Mesothelial cell of epicardium (in vitro differentiated cells): Measurements from ENCODE around the gene PAGE5. TPM values are rescaled to one million over a fixed set of nuclear protein-coding genes. Genes with fewer than 3 reads are reported as not detected.

Experiments used
- DNase-seq, 2 experiments: peaks; one replicate each; pipeline ENCODE4 v3.0.0; 2021; ENCODE audit warnings: low spot score in 2 of 2; ENCODE audit not compliant: unreplicated experiment in 2 of 2
- H3K27ac Mint-ChIP-seq: 2 replicates; pipeline ENCODE4 v1.8.0; 2021; ENCODE audit warnings: mixed read lengths
- H3K27me3 Mint-ChIP-seq: 2 replicates; pipeline ENCODE4 v1.8.0; 2021; ENCODE audit warnings: low read depth, mixed read lengths
- H3K36me3 Mint-ChIP-seq: 2 replicates; pipeline ENCODE4 v1.8.0; 2021; ENCODE audit warnings: mixed read lengths
- H3K4me1 Mint-ChIP-seq: 2 replicates; pipeline ENCODE4 v1.8.0; 2021; ENCODE audit warnings: mixed read lengths
- H3K4me3 Mint-ChIP-seq: 2 replicates; pipeline ENCODE4 v1.8.0; 2021; ENCODE audit warnings: mild to moderate bottlenecking, moderate library complexity, mixed read lengths
- H3K9me3 Mint-ChIP-seq: 2 replicates; pipeline ENCODE4 v1.8.0; 2021; ENCODE audit warnings: mixed read lengths
- total RNA-seq: library from RNA; stranded (reverse); gene quantifications from 3 replicates; pipeline ENCODE4 v1.2.1, GENCODE V29; 2021
- TF ChIP-seq, protein P1 (sequence below): fragments of 200-600 bp; sonication (generic); IDR thresholded peaks from one replicate; pipeline ENCODE4 v1.5.0; 2021; ENCODE audit warnings: antibody characterized with exemption; ENCODE audit not compliant: unreplicated experiment

Gene PAGE5, protein sequence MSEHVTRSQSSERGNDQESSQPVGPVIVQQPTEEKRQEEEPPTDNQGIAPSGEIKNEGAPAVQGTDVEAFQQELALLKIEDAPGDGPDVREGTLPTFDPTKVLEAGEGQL
- not detected in 3 replicates for total RNA-seq

DNA sequence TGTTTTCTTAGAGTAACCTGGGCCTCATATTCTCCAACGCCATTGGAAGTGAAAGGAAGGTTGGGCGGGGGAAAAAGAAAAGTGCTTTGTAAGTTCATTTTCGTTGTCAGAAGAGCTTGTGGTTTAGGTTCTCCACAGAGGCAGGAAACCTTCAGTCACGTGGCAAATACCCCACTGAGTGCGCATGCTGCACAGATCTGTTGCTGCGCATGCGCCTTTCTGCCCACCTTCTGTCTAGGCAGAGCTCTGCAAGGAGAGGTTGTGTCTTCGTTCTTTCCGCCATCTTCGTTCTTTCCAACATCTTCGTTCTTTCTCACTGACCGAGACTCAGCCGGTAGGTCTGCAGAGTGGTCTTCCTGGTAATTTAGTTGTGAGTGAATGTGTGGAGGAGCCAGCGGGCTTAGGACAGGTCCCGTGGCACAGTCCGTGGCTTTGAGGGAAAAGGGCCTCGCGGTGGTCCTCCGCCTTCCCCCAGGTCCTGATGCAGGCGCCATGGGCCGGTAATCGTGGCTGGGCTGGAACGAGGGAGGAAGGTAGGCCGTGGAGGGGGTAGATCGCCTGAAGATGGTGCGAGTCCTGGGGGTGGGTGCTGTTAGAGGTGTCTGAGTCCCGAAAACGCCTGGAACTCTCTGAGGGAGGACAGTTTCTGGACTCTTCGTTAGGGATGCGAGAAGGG lies at the start of gene PAGE5:
Gene PAGE5, plus strand, starts transcription at position 228 of the 676 bp plus-strand sequence. CDS start 1,037 bp downstream, outside the sequence.
- no peaks in the 10 kb centered on the region for H3K4me1 Mint-ChIP-seq
- TF ChIP-seq, protein P1, sequence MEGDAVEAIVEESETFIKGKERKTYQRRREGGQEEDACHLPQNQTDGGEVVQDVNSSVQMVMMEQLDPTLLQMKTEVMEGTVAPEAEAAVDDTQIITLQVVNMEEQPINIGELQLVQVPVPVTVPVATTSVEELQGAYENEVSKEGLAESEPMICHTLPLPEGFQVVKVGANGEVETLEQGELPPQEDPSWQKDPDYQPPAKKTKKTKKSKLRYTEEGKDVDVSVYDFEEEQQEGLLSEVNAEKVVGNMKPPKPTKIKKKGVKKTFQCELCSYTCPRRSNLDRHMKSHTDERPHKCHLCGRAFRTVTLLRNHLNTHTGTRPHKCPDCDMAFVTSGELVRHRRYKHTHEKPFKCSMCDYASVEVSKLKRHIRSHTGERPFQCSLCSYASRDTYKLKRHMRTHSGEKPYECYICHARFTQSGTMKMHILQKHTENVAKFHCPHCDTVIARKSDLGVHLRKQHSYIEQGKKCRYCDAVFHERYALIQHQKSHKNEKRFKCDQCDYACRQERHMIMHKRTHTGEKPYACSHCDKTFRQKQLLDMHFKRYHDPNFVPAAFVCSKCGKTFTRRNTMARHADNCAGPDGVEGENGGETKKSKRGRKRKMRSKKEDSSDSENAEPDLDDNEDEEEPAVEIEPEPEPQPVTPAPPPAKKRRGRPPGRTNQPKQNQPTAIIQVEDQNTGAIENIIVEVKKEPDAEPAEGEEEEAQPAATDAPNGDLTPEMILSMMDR = no peak
- no peak within 1 kb of the TSS for H3K27ac Mint-ChIP-seq
- H3K9me3 Mint-ChIP-seq = peaks cover 65% of the 10 kb centered on the region
- no peak for DNase-seq
- no peak within 1 kb of the TSS for H3K4me3 Mint-ChIP-seq
- no peaks in the 10 kb centered on the region for H3K27me3 Mint-ChIP-seq
- no peaks in the 10 kb centered on the region for H3K36me3 Mint-ChIP-seq

DNA sequence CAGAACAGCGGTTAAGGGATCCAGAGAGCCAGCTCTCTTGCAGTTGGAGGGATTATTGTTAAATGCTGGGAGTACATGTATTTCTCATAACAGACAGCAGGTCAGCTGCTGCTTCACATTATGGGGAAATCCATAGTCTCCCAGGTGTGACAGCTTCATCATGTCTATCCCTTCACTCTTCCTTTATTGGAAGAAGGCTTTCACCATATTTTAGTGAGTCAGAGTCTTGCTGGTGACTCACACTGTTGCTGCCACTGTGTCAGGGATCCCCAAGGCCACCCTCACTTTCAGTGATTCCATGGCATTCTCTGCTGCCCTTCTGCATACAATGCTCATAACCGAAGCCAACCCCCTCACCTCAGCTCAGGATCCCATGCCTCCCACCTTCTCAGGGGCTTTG lies 32.9 kb upstream of the PAGE5 start:
- H3K27me3 Mint-ChIP-seq = no peaks in the 10 kb centered on the region
- no peak overlapping the region for H3K4me3 Mint-ChIP-seq
- TF ChIP-seq, protein P1 = no peak
- H3K9me3 Mint-ChIP-seq = peaks cover 49% of the 10 kb centered on the region
- H3K36me3 Mint-ChIP-seq = no peaks in the 10 kb centered on the region
- H3K27ac Mint-ChIP-seq = no peak overlapping the region
- DNase-seq = no peak
- no peaks in the 10 kb centered on the region for H3K4me1 Mint-ChIP-seq

DNA sequence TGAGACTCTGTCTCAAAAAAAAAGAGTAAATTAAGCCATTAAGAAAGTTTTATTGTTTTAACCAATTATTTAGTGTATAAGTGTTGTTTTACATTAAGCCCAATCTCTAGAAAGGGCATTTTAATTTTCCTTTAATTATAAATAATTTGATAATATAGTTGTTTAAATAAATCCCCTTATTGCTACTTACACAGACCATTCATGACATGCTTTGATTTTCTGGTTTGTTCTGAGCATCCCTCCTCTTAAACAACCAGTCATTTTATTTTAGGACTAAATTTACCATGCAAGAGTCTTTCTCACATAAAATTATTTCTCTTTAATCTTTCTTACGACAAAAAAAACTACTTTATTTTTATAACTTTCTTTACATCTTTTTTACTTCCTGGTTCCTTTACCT lies 23.5 kb upstream of the PAGE5 start:
- DNase-seq = no peak
- Mint-ChIP-seq H3K4me1 (no peaks in the 10 kb centered on the region), H3K36me3 (no peaks in the 10 kb centered on the region), H3K4me3 (no peak overlapping the region), H3K27ac (no peak overlapping the region), H3K9me3 (peaks cover 52% of the 10 kb centered on the region), H3K27me3 (no peaks in the 10 kb centered on the region)
- TF ChIP-seq, protein P1 = no peak

DNA sequence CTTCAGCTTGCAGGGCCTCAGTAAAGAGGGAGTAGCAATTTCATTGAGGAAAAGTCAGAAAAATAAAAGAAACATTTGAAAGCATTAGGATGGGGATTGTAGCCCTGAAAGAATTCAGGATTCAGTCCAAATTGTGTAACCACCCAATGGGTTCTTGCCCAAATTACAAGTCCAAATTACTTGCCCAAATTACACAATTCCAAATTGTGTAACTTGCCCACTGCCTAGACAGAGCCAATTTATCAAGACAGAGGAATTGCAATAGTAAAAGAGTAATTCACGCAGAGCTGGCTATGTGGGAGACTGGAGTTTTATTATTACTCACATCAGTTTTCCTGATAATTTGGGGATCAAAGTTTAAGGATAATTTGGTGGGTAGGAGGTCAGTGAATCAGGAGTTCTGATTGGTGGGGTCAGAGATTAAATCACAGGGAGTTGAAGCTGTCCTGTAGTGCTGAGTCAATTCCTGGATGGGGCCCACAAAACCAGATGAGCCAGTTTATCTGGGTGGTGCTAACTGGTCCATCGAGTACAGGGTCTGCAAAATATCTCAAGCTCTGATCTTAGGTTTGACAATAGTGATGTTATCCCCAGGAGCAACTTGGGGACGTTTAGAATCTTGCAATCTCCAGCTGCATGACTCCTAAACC lies 18.1 kb upstream of the PAGE5 start:
- TF ChIP-seq, protein P1 = no peak
- Mint-ChIP-seq H3K4me3 (no peak overlapping the region), H3K9me3 (peaks cover 61% of the 10 kb centered on the region), H3K27me3 (no peaks in the 10 kb centered on the region), H3K4me1 (no peaks in the 10 kb centered on the region), H3K27ac (no peak overlapping the region), H3K36me3 (no peaks in the 10 kb centered on the region)
- DNase-seq = no peak

DNA sequence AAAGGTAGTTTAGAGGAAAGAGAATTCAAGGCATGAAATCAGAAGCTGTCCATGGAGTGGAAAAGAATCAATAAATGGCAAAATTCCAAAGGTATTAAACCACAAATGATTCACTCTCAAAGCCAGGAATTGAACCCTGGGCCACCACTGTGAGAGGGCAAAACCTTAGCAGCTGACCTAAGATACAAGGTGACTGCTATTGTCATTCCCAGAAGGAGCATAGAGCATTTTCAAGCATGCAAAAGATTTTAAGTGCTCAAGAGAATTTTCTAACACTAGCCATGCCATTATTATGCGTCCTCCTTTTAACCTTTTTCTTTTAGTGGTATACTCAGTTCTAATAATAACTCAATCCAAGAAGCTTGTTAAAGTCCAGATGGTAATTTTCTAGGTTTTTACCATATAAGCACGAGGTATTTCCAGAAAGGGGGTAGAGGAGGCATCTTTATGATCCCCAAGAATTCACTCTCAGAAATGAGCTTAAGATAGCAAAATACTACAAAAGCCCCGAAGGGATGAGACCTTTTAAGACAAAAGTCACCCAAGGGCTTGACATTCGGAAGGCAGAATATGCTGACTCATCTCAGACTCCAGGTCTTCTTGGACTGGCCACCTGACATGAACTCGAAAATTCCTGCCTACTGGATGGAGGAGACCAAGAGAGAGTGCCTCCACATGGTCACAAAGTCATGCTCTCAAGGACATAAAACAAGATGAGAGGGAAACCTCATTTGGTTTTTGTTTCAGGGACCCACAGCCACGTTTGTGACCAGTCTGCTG lies 13.8 kb upstream of the PAGE5 start:
- TF ChIP-seq, protein P1 = no peak
- no peaks in the 10 kb centered on the region for H3K4me1 Mint-ChIP-seq
- H3K27ac Mint-ChIP-seq = no peak overlapping the region
- DNase-seq = no peak
- H3K27me3 Mint-ChIP-seq = no peaks in the 10 kb centered on the region
- no peak overlapping the region for H3K4me3 Mint-ChIP-seq
- peaks cover 74% of the 10 kb centered on the region for H3K9me3 Mint-ChIP-seq
- no peaks in the 10 kb centered on the region for H3K36me3 Mint-ChIP-seq
